IPS DF 6.9 (cell line): Measurements from ENCODE around the gene CARF.
"Not testable (repeated sequence)": the region's sequence is repeated elsewhere in the genome, so short reads cannot be mapped to it uniquely, and the experiment has no call there.

Source experiments
- DNase-seq: peaks from one replicate; pipeline ENCODE4 v3.0.0-alpha.2; 2013; ENCODE audit warnings: low read depth, low spot score
- H3K27ac ChIP-seq: one replicate; pipeline ENCODE4 v1.5.1; 2013; ENCODE audit warnings: low read length, control low read depth
- H3K27me3 ChIP-seq: 2 replicates; pipeline ENCODE4 v1.6.1; 2013; ENCODE audit warnings: mild to moderate bottlenecking, low read length; ENCODE audit not compliant: control insufficient read depth, insufficient read depth
- H3K36me3 ChIP-seq: 2 replicates; pipeline ENCODE4 v1.6.1; 2013; ENCODE audit warnings: low read length; ENCODE audit not compliant: control insufficient read depth, insufficient read depth
- H3K4me1 ChIP-seq: 2 replicates; pipeline ENCODE4 v1.6.1; 2013; ENCODE audit warnings: low read length; ENCODE audit not compliant: control insufficient read depth, insufficient read depth
- H3K4me3 ChIP-seq: 2 replicates; pipeline ENCODE4 v1.5.1; 2013; ENCODE audit warnings: mild to moderate bottlenecking, low read length
- H3K9me3 ChIP-seq: 2 replicates; pipeline ENCODE4 v1.6.1; 2013; ENCODE audit warnings: low read length, inconsistent platforms; ENCODE audit not compliant: control insufficient read depth, insufficient read depth
- WGBS: extraction: QIAGEN DNeasy Blood & Tissue Kit; methylation state at CpG from one replicate; pipeline ENCODE4 v1.1.7; 2013; ENCODE audit warnings: mixed read lengths, missing lambda C conversion rate; ENCODE audit not compliant: insufficient read length, insufficient coverage; 5-methylcytosine and 5-hydroxymethylcytosine counted together

The CARF gene, protein sequence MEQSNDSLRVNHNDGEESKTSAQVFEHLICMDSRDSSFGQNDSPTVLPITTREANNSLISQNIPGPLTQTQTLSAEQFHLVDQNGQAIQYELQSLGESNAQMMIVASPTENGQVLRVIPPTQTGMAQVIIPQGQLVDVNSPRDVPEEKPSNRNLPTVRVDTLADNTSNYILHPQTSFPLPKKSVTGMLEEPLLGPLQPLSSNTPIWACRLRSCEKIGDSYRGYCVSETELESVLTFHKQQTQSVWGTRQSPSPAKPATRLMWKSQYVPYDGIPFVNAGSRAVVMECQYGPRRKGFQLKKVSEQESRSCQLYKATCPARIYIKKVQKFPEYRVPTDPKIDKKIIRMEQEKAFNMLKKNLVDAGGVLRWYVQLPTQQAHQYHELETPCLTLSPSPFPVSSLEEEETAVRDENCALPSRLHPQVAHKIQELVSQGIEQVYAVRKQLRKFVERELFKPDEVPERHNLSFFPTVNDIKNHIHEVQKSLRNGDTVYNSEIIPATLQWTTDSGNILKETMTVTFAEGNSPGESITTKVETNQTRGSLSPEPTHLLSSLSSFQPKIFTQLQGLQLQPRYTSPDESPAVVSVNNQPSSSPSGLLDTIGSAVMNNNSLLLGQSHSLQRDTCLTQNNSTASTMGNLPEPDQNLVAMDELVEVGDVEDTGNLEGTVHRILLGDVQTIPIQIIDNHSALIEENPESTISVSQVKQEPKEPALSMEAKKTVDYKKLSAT

DNA sequence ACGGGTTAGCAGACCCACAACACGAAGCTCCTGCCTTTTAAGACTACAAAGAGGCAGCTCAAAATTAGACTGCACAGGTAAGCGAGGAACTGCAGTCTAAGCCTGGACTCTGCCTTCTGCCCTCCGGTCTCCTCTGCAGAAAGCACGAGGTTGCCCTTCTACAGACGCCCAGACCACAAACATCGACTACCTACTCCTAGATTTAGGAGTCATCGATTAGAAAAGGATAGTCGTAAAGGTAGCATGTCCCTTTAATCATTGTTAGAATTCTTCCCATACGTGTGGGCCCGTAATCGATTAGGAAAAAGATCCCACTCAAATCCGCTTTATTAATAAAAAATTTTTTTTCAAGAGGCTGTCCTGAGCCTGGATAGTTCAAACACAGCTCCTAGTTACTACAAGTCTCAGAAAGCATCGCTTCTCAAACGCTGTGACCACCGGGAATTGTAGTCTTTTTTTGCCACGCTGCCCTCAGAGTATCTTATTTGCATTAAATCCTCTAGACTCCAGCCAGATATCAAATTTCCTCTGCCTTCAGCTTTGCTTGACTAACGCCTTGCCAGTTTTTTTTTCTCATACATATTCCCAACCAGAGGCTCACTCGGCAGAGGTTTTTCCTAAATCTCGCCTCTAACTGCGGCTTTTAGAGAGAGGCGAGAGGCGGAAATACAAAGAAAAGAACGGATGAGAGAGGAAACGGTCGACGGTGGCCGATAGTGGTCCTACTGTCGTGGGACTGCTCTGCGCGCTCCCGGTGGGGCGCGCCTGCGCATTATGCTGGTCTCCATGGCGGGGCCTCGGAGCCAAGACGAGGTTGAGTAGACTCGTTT is at the start of gene CARF, which contains the start of gene WDR12:
CARF (plus strand) TSS at position 764 of the 830 bp plus-strand sequence. CDS start 29,628 bp downstream, outside the sequence.
WDR12 (minus strand) TSS at position 162 of the 830 bp plus-strand sequence. CDS start 197 bp downstream, outside the sequence.
- no peaks in the 10 kb centered on the region for H3K4me1 ChIP-seq
- WGBS: no CpG with 5 or more reads among the region's 39 CpGs
- H3K4me3 ChIP-seq: peak within 1 kb of the TSS; percentile 90
- no peaks in the 10 kb centered on the region for H3K36me3 ChIP-seq
- peak; percentile 75 for DNase-seq
- no peak within 1 kb of the TSS for H3K27ac ChIP-seq
- H3K27me3 ChIP-seq: no peaks in the 10 kb centered on the region
- no peaks in the 10 kb centered on the region; the same call in 1 of the 2 replicates for H3K9me3 ChIP-seq

DNA sequence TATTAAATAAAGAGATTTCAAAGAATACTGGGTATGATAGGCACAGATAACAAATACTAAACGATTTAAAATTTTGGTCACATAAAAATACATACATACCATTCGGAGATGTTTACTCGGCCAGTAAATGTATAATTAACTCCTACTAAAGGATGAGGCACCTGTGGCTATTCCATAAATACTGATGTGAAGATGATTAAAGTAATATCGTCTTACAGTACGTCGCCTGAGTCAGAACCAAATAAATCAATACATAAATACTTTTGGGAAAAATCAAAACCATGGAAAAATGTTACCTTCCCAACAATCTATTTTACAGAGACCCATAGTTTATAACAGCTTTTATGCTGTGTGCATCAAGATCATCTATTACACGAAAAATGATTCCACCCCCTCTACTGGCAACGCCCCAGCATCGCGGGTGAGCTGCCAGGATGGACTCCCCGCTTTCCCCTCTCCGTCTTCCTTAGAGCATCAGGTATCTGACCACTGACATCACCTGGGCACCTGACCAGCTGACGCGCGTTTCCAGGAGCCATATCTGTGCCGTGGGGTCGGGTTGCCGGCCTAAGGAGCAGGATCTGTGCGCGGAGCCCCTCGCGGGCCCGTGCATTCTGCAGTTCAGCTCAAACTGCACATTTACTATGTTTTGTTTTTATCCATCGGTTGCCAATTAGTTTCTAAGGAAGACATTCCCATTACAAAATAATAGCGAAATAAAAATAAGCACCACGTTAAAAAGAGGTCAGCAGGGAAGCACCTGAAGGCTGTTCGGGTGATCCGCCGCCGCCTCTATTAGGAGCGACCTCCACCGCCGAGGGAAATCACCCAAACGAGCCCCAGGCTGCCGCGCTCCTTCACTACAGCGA is 41.4 kb upstream of the CARF start:
- Histone ChIP-seq H3K4me3 (peak overlapping the region; percentile 97; the same call in 1 of the 2 replicates), H3K27ac (no peak overlapping the region), H3K27me3 (no peaks in the 10 kb centered on the region), H3K4me1 (peaks cover 1% of the 10 kb centered on the region; the same call in 1 of the 2 replicates), H3K36me3 (no peaks in the 10 kb centered on the region), H3K9me3 (no peaks in the 10 kb centered on the region)
- WGBS: no CpG with 5 or more reads among the region's 37 CpGs
- peak; percentile 63 for DNase-seq

DNA sequence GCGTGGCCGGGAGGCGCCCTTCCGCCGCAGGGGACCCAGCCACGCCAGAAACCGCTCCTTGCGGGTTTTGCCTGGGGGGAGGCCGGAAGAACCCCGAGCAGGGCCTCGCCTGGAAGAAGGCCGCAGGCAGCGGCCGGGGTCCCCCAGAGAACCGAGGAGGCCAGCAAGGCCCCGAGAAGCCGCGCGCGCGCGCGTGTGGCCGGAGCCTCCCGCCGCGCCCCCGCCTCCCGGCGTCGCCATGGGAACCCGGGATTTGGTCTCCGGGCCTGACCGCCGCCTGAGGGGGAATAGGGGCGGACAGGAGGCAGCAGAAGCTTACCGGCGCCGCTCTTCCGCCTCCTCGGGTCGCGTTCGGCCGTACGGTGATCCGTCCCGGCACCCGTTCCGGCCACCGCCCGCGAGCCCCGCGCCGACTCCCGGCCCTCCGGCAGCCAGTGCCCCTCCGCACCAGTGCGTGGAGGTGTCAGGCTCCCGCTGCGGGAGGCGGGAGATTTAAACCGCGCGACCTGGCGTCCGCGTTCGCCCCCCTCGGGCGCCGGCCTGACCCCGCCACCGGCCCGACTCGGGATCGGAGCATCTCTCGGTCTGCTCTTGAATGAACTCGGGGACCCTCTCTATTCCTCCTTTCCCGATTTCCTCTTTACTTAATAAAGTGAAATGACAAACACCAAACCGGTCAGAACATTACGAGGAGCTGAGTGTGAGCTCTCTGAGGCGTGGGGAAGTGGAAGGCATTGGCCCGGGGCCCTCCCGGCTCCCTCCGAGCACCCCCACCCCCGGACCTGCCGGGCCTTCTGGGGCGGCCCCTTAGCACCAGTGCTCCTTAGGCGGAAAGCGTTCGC is 40.6 kb upstream of the CARF start, which contains the start of gene ICA1L:
ICA1L (minus strand) TSS at position 467 of the 842 bp plus-strand sequence. CDS start 42,757 bp downstream, outside the sequence.
- Histone ChIP-seq H3K4me3 (peak within 1 kb of the TSS; percentile 97), H3K27me3 (no peaks in the 10 kb centered on the region), H3K9me3 (no peaks in the 10 kb centered on the region), H3K36me3 (no peaks in the 10 kb centered on the region), H3K4me1 (peaks cover 1% of the 10 kb centered on the region; the same call in 1 of the 2 replicates), H3K27ac (no peak within 1 kb of the TSS)
- WGBS: no CpG with 5 or more reads among the region's 93 CpGs
- DNase-seq: no peak

DNA sequence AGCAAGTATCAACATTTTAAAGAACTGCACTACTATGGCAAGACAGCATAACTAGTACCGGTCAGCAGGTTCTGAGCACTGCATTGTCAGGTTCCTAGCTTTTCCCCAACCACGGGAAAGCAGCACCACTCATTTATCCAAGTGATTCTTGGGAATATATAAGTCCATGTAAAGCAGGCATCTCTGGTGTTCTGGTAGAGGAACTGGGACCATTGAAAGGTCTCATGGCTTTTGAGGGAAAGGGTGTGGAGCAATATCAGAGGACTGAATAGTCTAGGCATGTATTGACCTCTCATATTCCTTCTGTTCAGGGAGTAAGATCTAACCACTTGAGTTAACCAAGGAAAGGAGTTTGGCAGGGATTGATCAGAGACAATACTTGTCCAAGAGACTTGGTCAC is 34.4 kb upstream of the CARF start:
- H3K4me1 ChIP-seq: peaks cover 1% of the 10 kb centered on the region; the same call in 1 of the 2 replicates
- no peaks in the 10 kb centered on the region for H3K9me3 ChIP-seq
- no peaks in the 10 kb centered on the region for H3K27me3 ChIP-seq
- WGBS: no CpG with 5 or more reads among the region's 2 CpGs
- DNase-seq: no peak
- H3K36me3 ChIP-seq: no peaks in the 10 kb centered on the region
- H3K4me3 ChIP-seq: no peak overlapping the region
- H3K27ac ChIP-seq: no peak overlapping the region

DNA sequence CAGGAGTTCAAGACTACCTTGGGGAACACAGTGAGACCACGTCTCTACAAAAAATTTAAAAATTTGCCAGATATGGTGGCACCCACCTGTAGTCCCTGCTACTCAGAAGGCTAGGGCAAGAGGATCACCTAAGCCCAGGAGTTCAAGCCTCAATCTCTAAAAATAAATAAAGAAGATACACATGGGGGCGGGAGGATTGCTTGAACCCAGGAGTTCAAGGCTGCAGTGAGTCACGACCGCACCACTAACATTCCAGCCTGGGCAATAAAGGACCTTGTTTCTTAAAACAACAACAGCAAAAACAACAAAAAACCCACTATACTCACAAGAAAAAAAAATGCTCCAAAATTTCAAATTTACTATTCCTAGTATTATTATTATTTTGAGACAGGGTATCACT is 30.5 kb upstream of the CARF start:
- no peaks in the 10 kb centered on the region for H3K4me1 ChIP-seq
- whole genome bisulfite sequencing: no CpG with 5 or more reads among the region's 4 CpGs
- no peaks in the 10 kb centered on the region; the same call in 1 of the 2 replicates for H3K9me3 ChIP-seq
- peaks cover 9% of the 10 kb centered on the region; the same call in 1 of the 2 replicates for H3K36me3 ChIP-seq
- H3K4me3 ChIP-seq: no peak overlapping the region
- no peak for DNase-seq
- H3K27ac ChIP-seq: no peak overlapping the region
- no peaks in the 10 kb centered on the region for H3K27me3 ChIP-seq

DNA sequence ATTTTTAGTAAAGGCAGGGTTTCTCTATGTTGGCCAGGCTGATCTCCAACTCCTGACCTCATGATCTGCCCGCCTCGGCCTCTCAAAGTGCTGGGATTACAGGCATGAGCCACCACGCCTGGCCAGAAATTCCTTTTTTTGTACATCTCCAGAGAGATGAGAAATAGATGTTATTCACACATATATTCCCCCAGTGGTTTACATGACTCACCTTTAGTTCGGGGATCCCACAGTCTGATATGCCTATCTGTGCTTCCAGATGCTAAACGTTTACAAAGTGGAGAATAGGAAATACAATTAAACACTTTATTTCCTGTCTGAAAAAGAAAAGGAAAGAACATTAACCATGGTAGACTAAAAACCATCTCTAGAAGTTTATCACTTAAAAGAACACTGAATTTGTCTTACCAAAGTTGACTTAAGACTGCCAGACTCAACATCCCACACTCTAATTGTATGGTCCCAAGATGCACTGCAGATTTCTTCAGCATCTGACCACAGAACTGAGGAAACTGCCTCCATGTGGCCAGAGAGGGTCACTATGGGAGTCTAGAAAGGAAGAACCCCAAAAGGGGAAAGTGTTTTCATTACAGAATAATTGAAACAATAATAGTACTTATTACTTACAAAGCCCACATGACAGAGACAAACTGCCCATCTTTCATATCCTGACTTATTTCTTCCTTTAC is 27.9 kb upstream of the CARF start:
- no CpG with 5 or more reads among the region's 5 CpGs for WGBS
- Histone ChIP-seq H3K27ac (no peak overlapping the region), H3K4me1 (no peaks in the 10 kb centered on the region), H3K27me3 (no peaks in the 10 kb centered on the region), H3K4me3 (no peak overlapping the region), H3K36me3 (peaks cover 9% of the 10 kb centered on the region; the same call in 1 of the 2 replicates), H3K9me3 (no peaks in the 10 kb centered on the region; the same call in 1 of the 2 replicates)
- no peak for DNase-seq

DNA sequence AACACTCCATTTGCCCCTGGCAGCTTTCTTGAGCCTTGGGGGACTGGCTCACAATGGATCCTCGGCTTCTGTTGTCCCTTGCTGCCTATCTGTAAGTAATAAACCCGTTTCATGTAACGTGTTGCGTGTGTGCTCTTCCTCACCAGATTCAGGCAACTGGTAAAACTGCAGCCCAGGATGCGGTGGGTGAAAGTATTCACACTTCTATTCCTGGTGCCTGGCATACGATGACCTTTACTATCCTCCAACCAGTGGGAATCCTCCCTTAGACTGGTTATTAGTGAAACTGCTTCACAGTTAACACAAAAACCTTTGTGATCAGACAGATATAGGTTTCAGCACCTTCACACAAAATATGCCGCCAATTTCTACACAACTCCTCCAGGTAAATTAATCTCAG is 26.9 kb upstream of the CARF start:
- Histone ChIP-seq H3K36me3 (peaks cover 12% of the 10 kb centered on the region; the same call in 1 of the 2 replicates), H3K9me3 (no peaks in the 10 kb centered on the region; the same call in 1 of the 2 replicates)
- no CpG with 5 or more reads among the region's 7 CpGs for WGBS

DNA sequence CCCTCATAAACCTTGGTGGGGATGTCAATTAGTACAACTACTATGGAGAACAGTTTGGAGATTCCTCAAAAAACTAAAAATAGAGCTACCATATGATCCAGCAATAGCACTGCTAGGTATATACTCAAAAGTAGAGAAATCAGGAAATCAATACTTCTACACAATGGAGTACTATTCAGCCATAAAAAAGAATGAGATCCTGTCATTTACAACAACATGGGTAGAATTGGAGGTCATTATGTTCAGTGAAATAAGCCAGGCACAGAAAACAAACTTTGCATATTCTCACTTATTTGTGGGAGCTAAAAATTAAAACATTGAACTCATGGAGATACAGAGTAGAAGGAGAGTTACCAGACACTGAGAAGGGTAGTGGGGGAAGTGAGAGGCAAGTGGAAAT is 6.6 kb upstream of the CARF start:
- not testable (repeated sequence) for H3K4me1 ChIP-seq, H3K36me3 ChIP-seq, H3K27ac ChIP-seq, DNase-seq, H3K9me3 ChIP-seq, H3K27me3 ChIP-seq, H3K4me3 ChIP-seq

More for the DNA sequence above, 26.9 kb upstream of the CARF start:
- H3K4me3 ChIP-seq: no peak overlapping the region
- no peak overlapping the region for H3K27ac ChIP-seq
- H3K27me3 ChIP-seq: no peaks in the 10 kb centered on the region
- no peaks in the 10 kb centered on the region for H3K4me1 ChIP-seq
- no peak for DNase-seq
